Caco-2 (cell line): Measurements from ENCODE around the gene PDIK1L. TPM values are rescaled to one million over a fixed set of nuclear protein-coding genes. Genes with fewer than 3 reads are reported as not detected.

Experiments used
- BruUV-seq: library from RNA; stranded (reverse); fragments of 400-500 nt; replicated peaks from 2 replicates; lab custom pipeline; 2021; lab: Mats Ljungman, UMichigan
- CTCF ChIA-PET: fragments of 300-600 bp; sonication (Branson Sonifier 250); formaldehyde crosslinking; loops from one replicate; lab custom pipeline; 2022; ENCODE audit warnings: antibody characterized with exemption; lab: Charles Lee
- POLR2A ChIA-PET: fragments of 300-600 bp; sonication (Branson Sonifier 250); formaldehyde crosslinking; loops from one replicate; lab custom pipeline; 2022; ENCODE audit warnings: antibody characterized with exemption; lab: Charles Lee
- DNase-seq, 2 experiments: peaks; one replicate each; pipeline versions ENCODE4 v3.0.0 to v3.0.0-alpha.2; 2020 to 2022
- H3K27me3 ChIP-seq: replicated peaks from 2 replicates; pipeline ENCODE4 v1.6.0; 2011; ENCODE audit warnings: low read length; ENCODE audit not compliant: control insufficient read depth, insufficient read depth
- H3K36me3 ChIP-seq: 2 replicates; pipeline ENCODE4 v1.5.1; 2011; ENCODE audit warnings: low read length; ENCODE audit not compliant: control insufficient read depth, insufficient read depth
- H3K4me1 ChIP-seq: fragments of 250-450 bp; sonication (Bioruptor Pico); 2 replicates; pipeline ENCODE4 v1.5.1; 2020; ENCODE audit warnings: mild to moderate bottlenecking
- H3K4me3 ChIP-seq: 2 replicates; pipeline ENCODE4 v1.5.1; 2011; ENCODE audit warnings: low read depth, mild to moderate bottlenecking, control low read depth, low read length
- H3K9me3 ChIP-seq: fragments of 250-450 bp; sonication (Bioruptor Pico); 2 replicates; pipeline ENCODE4 v1.5.1; 2020; ENCODE audit warnings: mild to moderate bottlenecking, moderate library complexity
- H3K27ac Mint-ChIP-seq: one replicate; pipeline ENCODE4 v1.8.0; 2022; ENCODE audit warnings: mixed read lengths; ENCODE audit not compliant: unreplicated experiment
- H3K27me3 Mint-ChIP-seq: one replicate; pipeline ENCODE4 v1.8.0; 2022; ENCODE audit warnings: mixed read lengths; ENCODE audit not compliant: insufficient read depth, unreplicated experiment
- H3K36me3 Mint-ChIP-seq: one replicate; pipeline ENCODE4 v1.8.0; 2022; ENCODE audit warnings: mild to moderate bottlenecking, mixed read lengths; ENCODE audit not compliant: insufficient read depth, unreplicated experiment
- H3K4me1 Mint-ChIP-seq: one replicate; pipeline ENCODE4 v1.8.0; 2022; ENCODE audit warnings: low read depth, mixed read lengths; ENCODE audit not compliant: unreplicated experiment
- H3K4me3 Mint-ChIP-seq: one replicate; pipeline ENCODE4 v1.8.0; 2022; ENCODE audit warnings: mild to moderate bottlenecking, moderate library complexity, mixed read lengths; ENCODE audit not compliant: unreplicated experiment
- H3K9me3 Mint-ChIP-seq: one replicate; pipeline ENCODE4 v1.8.0; 2022; ENCODE audit warnings: mixed read lengths; ENCODE audit not compliant: unreplicated experiment
- CTCF ChIP-seq, 2 experiments: fragments of 200-600 bp in 1 of 2; IDR thresholded peaks; 1 replicate in 1 of 2; 2 replicates in 1 of 2; pipeline versions ENCODE4 v1.5.1 to v1.8.0; 2011 to 2022; ENCODE audit warnings: antibody characterized with exemption in 1 of 2, control low read depth in 1 of 2, inconsistent platforms in 1 of 2, low read depth in 1 of 2, low read length in 1 of 2, mild to moderate bottlenecking in 1 of 2, moderate library complexity in 1 of 2; ENCODE audit not compliant: insufficient read depth in 1 of 2, severe bottlenecking in 1 of 2, unreplicated experiment in 1 of 2
- intact Hi-C: fragments of 100-400 bp; cut with micrococcal nuclease; formaldehyde crosslinking; loops from one replicate; pipeline ENCODE4 v1.10.0; 2022; ENCODE audit not compliant: unreplicated experiment
- total RNA-seq: library from RNA; stranded (reverse); gene quantifications from 2 replicates; pipeline ENCODE4 v1.2.3, GENCODE V29; 2022

PDIK1L gene
- total RNA-seq, 1 experiment from 2014 or later = 5.5 TPM

- TF ChIP-seq CTCF (IDR thresholded peaks at IDR 0.05; ENCODE audit: insufficient read depth in 1 of 2, low read depth in 1 of 2, low read length in 1 of 2, severe bottlenecking in 1 of 2, unreplicated experiment in 1 of 2) = no peak
- no peak overlapping the region for H3K4me3 Mint-ChIP-seq
- no peaks in the 10 kb centered on the region for H3K27me3 Mint-ChIP-seq
- H3K27ac Mint-ChIP-seq = no peak overlapping the region
- intact Hi-C loops = no loop called here
- H3K36me3 Mint-ChIP-seq = no peaks in the 10 kb centered on the region
- Histone ChIP-seq H3K27me3 (no peaks in the 10 kb centered on the region), H3K36me3 (no peaks in the 10 kb centered on the region), H3K4me3 (no peak overlapping the region), H3K9me3 (no peaks in the 10 kb centered on the region), H3K4me1 (0 out of 2 replicates have a peak, but pooled peaks cover 9% of the 10 kb centered on the region)
- CTCF ChIA-PET = interaction anchor here (0.5 to 1.0 kb wide), 2 partner anchors 28 to 377 kb away, joined by 3 to 4 read pairs; no protein-coding TSS in a partner anchor
- no peaks in the 10 kb centered on the region for H3K9me3 Mint-ChIP-seq
- no TSS peak for BruUV-seq
- peaks cover 13% of the 10 kb centered on the region for H3K4me1 Mint-ChIP-seq
- DNase-seq = no peak
- POLR2A ChIA-PET = interaction anchor here (0.5 kb wide), 1 partner anchor 697 kb away, joined by 3 read pairs; no protein-coding TSS in a partner anchor
These were observed 44.8 kb upstream of the PDIK1L start for GRCh38 chr1:26066857-26067256.

GRCh38 chr1:26067432-26067911 lies 44.2 kb upstream of the PDIK1L start, which contains the start of gene TRIM63:
Gene TRIM63 (minus strand): TSS chr1:26067630. CDS start chr1:26067494, 136 bp downstream.
- H3K4me1 ChIP-seq = 0 out of 2 replicates have a peak, but pooled peaks cover 9% of the 10 kb centered on the region
- no TSS peak for BruUV-seq
- peaks cover 13% of the 10 kb centered on the region for H3K4me1 Mint-ChIP-seq
- no peaks in the 10 kb centered on the region for H3K9me3 Mint-ChIP-seq
- no peak within 1 kb of the TSS for H3K4me3 ChIP-seq
- H3K36me3 ChIP-seq = no peaks in the 10 kb centered on the region
- no peak within 1 kb of the TSS for H3K27ac Mint-ChIP-seq
- TF ChIP-seq CTCF (IDR thresholded peaks at IDR 0.05; ENCODE audit: insufficient read depth in 1 of 2, low read depth in 1 of 2, low read length in 1 of 2, severe bottlenecking in 1 of 2, unreplicated experiment in 1 of 2) = no peak
- POLR2A ChIA-PET = no interaction called here
- no peak for DNase-seq
- H3K27me3 Mint-ChIP-seq = no peaks in the 10 kb centered on the region
- H3K9me3 ChIP-seq = no peaks in the 10 kb centered on the region
- no peak within 1 kb of the TSS for H3K4me3 Mint-ChIP-seq
- H3K27me3 ChIP-seq = no peaks in the 10 kb centered on the region
- intact Hi-C loops = no loop called here
- CTCF ChIA-PET = interaction anchor here (0.5 kb wide), 1 partner anchor 377 kb away, joined by 4 read pairs; no protein-coding TSS in a partner anchor
- H3K36me3 Mint-ChIP-seq = no peaks in the 10 kb centered on the region

GRCh38 chr1:26069941-26070295 lies 41.7 kb upstream of the PDIK1L start:
- H3K4me3 ChIP-seq = no peak overlapping the region
- Mint-ChIP-seq H3K27me3 (no peaks in the 10 kb centered on the region), H3K9me3 (no peaks in the 10 kb centered on the region), H3K36me3 (no peaks in the 10 kb centered on the region), H3K27ac (no peak overlapping the region), H3K4me3 (no peak overlapping the region), H3K4me1 (peaks cover 6% of the 10 kb centered on the region)
- no peak for DNase-seq
- 0 out of 2 replicates have a peak, but pooled peaks cover 9% of the 10 kb centered on the region for H3K4me1 ChIP-seq
- H3K36me3 ChIP-seq = no peaks in the 10 kb centered on the region
- no peaks in the 10 kb centered on the region for H3K9me3 ChIP-seq
- intact Hi-C loops = no loop called here
- no TSS peak for BruUV-seq
- no peaks in the 10 kb centered on the region for H3K27me3 ChIP-seq
- CTCF ChIA-PET = interaction anchor here (0.7 kb wide), 2 partner anchors 26 to 295 kb away, joined by 3 to 5 read pairs; no protein-coding TSS in a partner anchor
- POLR2A ChIA-PET = interaction anchor here (0.5 kb wide), 1 partner anchor 8 kb away, joined by 3 read pairs; no protein-coding TSS in a partner anchor
- TF ChIP-seq CTCF (IDR thresholded peaks at IDR 0.05; ENCODE audit: insufficient read depth in 1 of 2, low read depth in 1 of 2, low read length in 1 of 2, severe bottlenecking in 1 of 2, unreplicated experiment in 1 of 2) = no peak
